Gastrocnemius medialis (tissue), 4 donors: Measurements from ENCODE around the gene NRXN2.

Experiments used
- CTCF ChIP-seq, 5 experiments: fragments of 450-650 bp in 3 of 5; fragments of 200-600 bp in 2 of 5; sonication (generic) in 2 of 5; IDR thresholded peaks in 4 of 5; conservative IDR thresholded peaks in 1 of 5; 1 replicate in 4 of 5; 2 replicates in 1 of 5; pipeline ENCODE4 v1.5.1; 2016 to 2019; ENCODE audit warnings: antibody characterized with exemption in 5 of 5, mild to moderate bottlenecking in 3 of 5, moderate library complexity in 3 of 5
- POLR2A ChIP-seq, 2 donors: fragments of 450-650 bp; IDR thresholded peaks; one replicate each; pipeline ENCODE4 v1.6.1; 2017; ENCODE audit warnings: antibody characterized with exemption in 2 of 2, mild to moderate bottlenecking in 2 of 2, moderate library complexity in 2 of 2

- TF ChIP-seq CTCF (IDR thresholded peaks at IDR 0.05 in 4 of 5, conservative IDR thresholded peaks at IDR 0.05 in 1 of 5) (no peak), POLR2A (IDR thresholded peaks at IDR 0.05) (no peak)
These were observed 25.2 kb downstream of the NRXN2 start for GRCh38 chr11:64697663-64698375.
